Measurements from ENCODE around the gene CADPS2.

The CADPS2 gene

GRCh38 chr7:122344303-122344620, 542.0 kb downstream of the CADPS2 start:
- no peak overlapping the region for H3K4me3 Mint-ChIP-seq
- H3K36me3 Mint-ChIP-seq (ENCODE audit: low read depth) = no peaks in the 10 kb centered on the region
- no peaks in the 10 kb centered on the region for H3K4me1 Mint-ChIP-seq (ENCODE audit: low read depth)
- no peaks in the 10 kb centered on the region for H3K9me3 Mint-ChIP-seq
- H3K27me3 Mint-ChIP-seq (ENCODE audit: low read depth) = no peaks in the 10 kb centered on the region
- no peak overlapping the region for H3K27ac Mint-ChIP-seq
- no peak for DNase-seq (ENCODE audit: low spot score)

GRCh38 chr7:122343601-122344302, 542.5 kb downstream of the CADPS2 start:
- H3K36me3 Mint-ChIP-seq (ENCODE audit: low read depth) = no peaks in the 10 kb centered on the region
- DNase-seq (ENCODE audit: low spot score) = no peak
- H3K4me3 Mint-ChIP-seq = no peak overlapping the region
- H3K4me1 Mint-ChIP-seq (ENCODE audit: low read depth) = no peaks in the 10 kb centered on the region
- H3K27ac Mint-ChIP-seq = no peak overlapping the region
- H3K9me3 Mint-ChIP-seq = no peaks in the 10 kb centered on the region
- no peaks in the 10 kb centered on the region for H3K27me3 Mint-ChIP-seq (ENCODE audit: low read depth)

DNA sequence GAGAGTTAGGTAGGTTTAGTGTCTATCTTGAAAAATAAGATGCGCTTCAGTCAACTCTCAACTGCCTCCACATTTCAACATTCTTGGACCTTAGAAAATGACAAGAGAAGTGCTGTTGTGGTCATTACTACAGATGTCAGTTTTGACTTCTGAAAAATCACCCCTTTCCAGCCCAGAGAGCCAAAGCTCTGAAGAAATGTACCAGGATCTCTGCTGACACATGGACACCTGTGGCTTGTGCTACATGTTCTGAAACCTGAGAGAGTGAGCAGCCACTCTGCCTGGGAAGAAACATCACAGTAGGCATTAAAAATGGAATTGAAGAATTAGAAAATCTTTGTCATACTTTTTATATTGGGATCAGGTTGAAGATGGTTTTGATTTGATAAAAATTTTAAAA, 545.8 kb downstream of the CADPS2 start:
- Mint-ChIP-seq H3K27ac (no peak overlapping the region), H3K9me3 (no peaks in the 10 kb centered on the region), H3K4me3 (no peak overlapping the region), H3K36me3 (ENCODE audit: low read depth) (no peaks in the 10 kb centered on the region), H3K4me1 (ENCODE audit: low read depth) (no peaks in the 10 kb centered on the region), H3K27me3 (ENCODE audit: low read depth) (no peaks in the 10 kb centered on the region)
- no peak for DNase-seq (ENCODE audit: low spot score)

DNA sequence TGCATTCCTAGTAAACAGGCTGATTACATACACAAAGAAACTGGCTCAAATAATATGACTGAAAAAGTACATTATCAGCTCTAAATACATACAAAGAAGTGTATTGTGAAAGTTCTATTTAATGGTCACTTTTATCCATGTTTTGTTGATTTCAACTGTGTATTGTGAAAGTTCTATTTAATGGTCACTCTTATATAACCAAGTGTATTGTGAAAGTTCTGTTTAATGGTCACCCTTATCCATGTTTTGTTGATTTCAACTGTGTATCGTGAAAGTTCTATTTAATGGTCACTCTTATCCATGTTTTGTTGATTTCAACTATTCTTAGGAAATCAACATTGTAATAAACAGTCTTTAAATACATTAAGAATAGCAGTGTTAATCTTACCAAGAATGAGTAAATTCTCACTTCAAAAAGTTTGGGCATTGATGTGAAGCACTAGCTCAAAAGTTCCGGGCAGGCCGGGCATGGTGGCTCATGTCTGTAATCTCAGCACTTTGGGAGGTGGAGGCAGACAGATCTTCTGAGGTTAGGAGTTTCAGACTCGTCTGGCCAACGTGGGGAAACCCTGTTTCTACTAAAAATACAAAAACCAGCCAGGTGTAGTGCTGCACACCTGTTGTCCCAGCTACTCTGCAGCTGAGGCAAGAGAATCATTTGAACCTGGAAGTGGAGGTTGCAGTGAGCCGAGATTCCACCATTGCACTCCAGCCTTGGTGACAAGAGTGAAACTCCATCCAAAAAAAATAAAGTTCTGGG, 546.9 kb downstream of the CADPS2 start:
- Mint-ChIP-seq H3K4me3 (no peak overlapping the region), H3K36me3 (ENCODE audit: low read depth) (no peaks in the 10 kb centered on the region), H3K9me3 (no peaks in the 10 kb centered on the region), H3K27ac (no peak overlapping the region), H3K4me1 (ENCODE audit: low read depth) (no peaks in the 10 kb centered on the region), H3K27me3 (ENCODE audit: low read depth) (no peaks in the 10 kb centered on the region)
- DNase-seq (ENCODE audit: low spot score) = no peak

GRCh38 chr7:122337011-122337410, 549.2 kb downstream of the CADPS2 start:
- H3K27ac Mint-ChIP-seq = no peak overlapping the region
- DNase-seq (ENCODE audit: low spot score) = no peak
- no peaks in the 10 kb centered on the region for H3K27me3 Mint-ChIP-seq (ENCODE audit: low read depth)
- H3K4me1 Mint-ChIP-seq (ENCODE audit: low read depth) = no peaks in the 10 kb centered on the region
- H3K4me3 Mint-ChIP-seq = no peak overlapping the region
- H3K36me3 Mint-ChIP-seq (ENCODE audit: low read depth) = no peaks in the 10 kb centered on the region
- no peaks in the 10 kb centered on the region for H3K9me3 Mint-ChIP-seq

- no peaks in the 10 kb centered on the region for H3K4me1 Mint-ChIP-seq (ENCODE audit: low read depth)
- no peaks in the 10 kb centered on the region for H3K27me3 Mint-ChIP-seq (ENCODE audit: low read depth)
- no peak overlapping the region for H3K4me3 Mint-ChIP-seq
- no peaks in the 10 kb centered on the region for H3K36me3 Mint-ChIP-seq (ENCODE audit: low read depth)
- H3K9me3 Mint-ChIP-seq = no peaks in the 10 kb centered on the region
- no peak for DNase-seq (ENCODE audit: low spot score)
- H3K27ac Mint-ChIP-seq = no peak overlapping the region
These were observed 557.0 kb downstream of the CADPS2 start for GRCh38 chr7:122329145-122329802.

DNA sequence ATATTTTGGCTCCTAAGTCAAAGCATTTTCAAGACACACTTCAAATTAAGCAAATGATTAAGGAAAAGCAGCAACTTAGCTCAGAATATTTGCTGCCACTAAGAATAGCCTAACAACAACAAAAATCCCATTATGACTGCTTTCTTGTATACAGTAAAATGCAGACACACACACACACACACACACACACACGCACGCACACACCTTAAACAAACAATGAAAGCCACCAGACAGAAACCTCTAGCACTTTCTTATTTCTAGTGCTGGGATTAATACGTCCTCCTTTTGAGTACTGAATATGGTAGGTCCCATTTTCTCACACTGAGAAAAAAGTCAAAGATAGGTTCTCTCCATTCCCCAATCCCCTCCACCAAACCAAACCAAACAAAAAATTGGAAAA, 558.3 kb downstream of the CADPS2 start:
- Mint-ChIP-seq H3K4me1 (ENCODE audit: low read depth) (no peaks in the 10 kb centered on the region), H3K9me3 (no peaks in the 10 kb centered on the region), H3K4me3 (no peak overlapping the region), H3K36me3 (ENCODE audit: low read depth) (no peaks in the 10 kb centered on the region), H3K27ac (no peak overlapping the region), H3K27me3 (ENCODE audit: low read depth) (no peaks in the 10 kb centered on the region)
- DNase-seq (ENCODE audit: low spot score) = no peak

GRCh38 chr7:122316467-122317388, 569.5 kb downstream of the CADPS2 start:
- peak overlapping the region; percentile 41 for H3K27ac Mint-ChIP-seq
- no peaks in the 10 kb centered on the region for H3K36me3 Mint-ChIP-seq (ENCODE audit: low read depth)
- H3K4me1 Mint-ChIP-seq (ENCODE audit: low read depth) = no peaks in the 10 kb centered on the region
- no peaks in the 10 kb centered on the region for H3K9me3 Mint-ChIP-seq
- no peak overlapping the region for H3K4me3 Mint-ChIP-seq
- peaks cover 60% of the 10 kb centered on the region for H3K27me3 Mint-ChIP-seq (ENCODE audit: low read depth)
- no peak for DNase-seq (ENCODE audit: low spot score)

DNA sequence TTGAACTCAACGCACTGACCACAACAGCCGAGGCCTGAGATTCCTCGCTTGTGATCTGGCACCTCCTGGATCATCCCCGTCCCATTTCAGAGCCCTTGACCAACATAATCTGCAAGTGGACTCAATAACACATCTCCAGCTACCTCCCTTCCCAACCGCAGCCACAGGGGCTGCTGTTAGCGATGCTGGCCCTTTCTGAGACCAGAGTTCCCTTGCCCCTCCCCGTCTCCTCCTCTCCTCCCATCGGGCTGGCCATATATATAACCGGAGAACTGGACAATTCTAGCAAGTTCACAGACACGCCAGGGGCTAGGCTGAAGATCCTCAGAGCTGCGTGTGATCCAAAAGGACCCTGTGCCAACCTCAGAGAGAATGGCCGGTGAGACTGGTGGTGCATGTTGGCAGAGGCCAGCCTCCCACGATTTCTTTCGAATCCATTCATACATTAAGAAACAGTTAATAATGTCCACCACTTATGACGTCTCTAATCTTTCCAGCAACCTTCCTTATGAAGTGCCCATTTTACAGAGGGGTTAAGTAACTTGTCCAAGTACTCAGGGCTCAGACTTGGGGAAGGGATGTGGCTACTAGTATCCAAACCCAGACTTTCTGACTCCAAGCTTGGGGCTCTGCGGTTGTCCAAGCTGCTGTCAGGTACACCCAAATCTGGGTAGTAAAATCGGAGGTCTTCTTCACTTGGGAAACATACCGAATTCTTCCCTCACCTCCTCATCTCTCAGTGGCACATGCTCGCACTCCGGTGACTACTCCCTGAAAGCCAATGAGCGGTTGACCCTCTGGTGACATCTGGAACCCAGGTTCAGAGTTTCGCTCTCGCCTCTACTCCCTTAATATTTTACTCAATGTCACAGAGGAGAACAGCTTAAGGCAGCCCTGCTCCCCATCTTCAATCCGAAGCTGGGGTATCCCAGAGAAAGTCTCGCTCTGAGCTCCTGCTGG, 570.5 kb downstream of the CADPS2 start:
- Mint-ChIP-seq H3K9me3 (no peaks in the 10 kb centered on the region), H3K27me3 (ENCODE audit: low read depth) (peaks cover 68% of the 10 kb centered on the region), H3K4me3 (no peak overlapping the region), H3K4me1 (ENCODE audit: low read depth) (no peaks in the 10 kb centered on the region), H3K27ac (no peak overlapping the region), H3K36me3 (ENCODE audit: low read depth) (no peaks in the 10 kb centered on the region)
- DNase-seq (ENCODE audit: low spot score) = no peak

DNA sequence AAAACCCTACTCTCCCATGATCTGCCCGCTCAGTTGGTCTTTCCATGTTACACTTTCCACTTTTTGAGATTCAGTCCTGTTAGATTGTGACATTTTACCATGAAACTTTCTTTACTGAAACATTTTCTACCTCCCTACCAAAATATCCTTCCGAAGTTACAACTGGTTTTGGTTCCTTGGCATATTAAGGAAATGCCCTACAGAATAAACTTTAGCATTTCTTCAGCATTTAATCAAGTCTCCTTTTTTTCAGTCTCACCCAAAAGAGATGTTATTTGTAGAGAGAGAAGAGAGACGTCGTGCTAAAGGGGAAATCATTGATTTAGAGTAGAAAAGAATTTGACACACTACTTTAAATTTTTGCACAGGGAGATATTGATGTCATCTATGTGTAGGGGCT, 572.0 kb downstream of the CADPS2 start:
- H3K4me1 Mint-ChIP-seq (ENCODE audit: low read depth) = no peaks in the 10 kb centered on the region
- peaks cover 77% of the 10 kb centered on the region for H3K27me3 Mint-ChIP-seq (ENCODE audit: low read depth)
- H3K9me3 Mint-ChIP-seq = no peaks in the 10 kb centered on the region
- DNase-seq (ENCODE audit: low spot score) = no peak
- no peaks in the 10 kb centered on the region for H3K36me3 Mint-ChIP-seq (ENCODE audit: low read depth)
- no peak overlapping the region for H3K27ac Mint-ChIP-seq
- H3K4me3 Mint-ChIP-seq = no peak overlapping the region

- H3K4me3 Mint-ChIP-seq = no peak overlapping the region
- DNase-seq (ENCODE audit: low spot score) = no peak
- peaks cover 83% of the 10 kb centered on the region for H3K27me3 Mint-ChIP-seq (ENCODE audit: low read depth)
- H3K36me3 Mint-ChIP-seq (ENCODE audit: low read depth) = no peaks in the 10 kb centered on the region
- no peak overlapping the region for H3K27ac Mint-ChIP-seq
- H3K9me3 Mint-ChIP-seq = no peaks in the 10 kb centered on the region
- no peaks in the 10 kb centered on the region for H3K4me1 Mint-ChIP-seq (ENCODE audit: low read depth)
These were observed 573.5 kb downstream of the CADPS2 start for GRCh38 chr7:122312789-122313188.

GRCh38 chr7:122311734-122312450, 574.4 kb downstream of the CADPS2 start:
- Mint-ChIP-seq H3K36me3 (ENCODE audit: low read depth) (no peaks in the 10 kb centered on the region), H3K4me3 (no peak overlapping the region)

More at GRCh38 chr7:122311734-122312450, 574.4 kb downstream of the CADPS2 start:
- peaks cover 83% of the 10 kb centered on the region for H3K27me3 Mint-ChIP-seq (ENCODE audit: low read depth)
- H3K4me1 Mint-ChIP-seq (ENCODE audit: low read depth) = no peaks in the 10 kb centered on the region
- no peak overlapping the region for H3K27ac Mint-ChIP-seq
- H3K9me3 Mint-ChIP-seq = no peaks in the 10 kb centered on the region
- DNase-seq (ENCODE audit: low spot score) = no peak

All from T-helper 2 cell treated with Interferon-gamma antibody and Interleukin-4, amounts not matched to agents 5 μg/mL and 100 μg/mL, for 36 hours (primary cell).